Thoracic aorta (tissue), 2 donors: ENCODE measurements around the gene ZFP90. TPM values are rescaled to one million over a fixed set of nuclear protein-coding genes. Genes with fewer than 3 reads are reported as not detected.

Experiments used
- ATAC-seq: fragments of 150-250 bp; one replicate; pipeline ENCODE4 v1.8.0; 2017; ENCODE audit warnings: low read depth; ENCODE audit not compliant: insufficient number of reproducible peaks, low FRiP score
- DNase-seq: peaks from one replicate; pipeline ENCODE4 v3.0.0-alpha.2; 2020; ENCODE audit warnings: low spot score
- H3K27ac ChIP-seq, 2 donors: fragments of 200-600 bp; sonication (generic); 1 replicate in 1 of 2; 2 replicates in 1 of 2; pipeline ENCODE4 v1.5.1; 2016; ENCODE audit warnings: mild to moderate bottlenecking in 2 of 2, moderate library complexity in 2 of 2
- H3K27me3 ChIP-seq: fragments of 200-600 bp; sonication (generic); replicated peaks from 2 replicates; pipeline ENCODE4 v1.6.0; 2016; ENCODE audit warnings: mild to moderate bottlenecking; ENCODE audit not compliant: insufficient read depth
- H3K36me3 ChIP-seq: fragments of 200-600 bp; sonication (generic); one replicate; pipeline ENCODE4 v1.5.1; 2016
- H3K4me1 ChIP-seq, 2 donors: fragments of 200-600 bp; sonication (generic); 1 replicate in 1 of 2; 2 replicates in 1 of 2; pipeline versions ENCODE4 v1.5.1 to v1.6.0; 2016; ENCODE audit warnings: low read depth in 2 of 2, mild to moderate bottlenecking in 1 of 2; ENCODE audit not compliant: control insufficient read depth in 1 of 2
- H3K4me3 ChIP-seq: fragments of 200-600 bp; sonication (generic); 2 replicates; pipeline ENCODE4 v1.5.1; 2016; ENCODE audit warnings: mild to moderate bottlenecking
- H3K9me3 ChIP-seq: fragments of 200-600 bp; sonication (generic); 2 replicates; pipeline ENCODE4 v1.5.1; 2016
- CTCF ChIP-seq: fragments of 200-600 bp; sonication (generic); IDR thresholded peaks from one replicate; pipeline ENCODE4 v1.5.1; 2019; ENCODE audit warnings: antibody characterized with exemption
- total RNA-seq, 2 donors: library from RNA; depleted of rRNA; stranded (reverse); fragments of >200 nt; gene quantifications; one replicate each; pipeline versions ENCODE4 v1.1.0 to v1.2.3, GENCODE V29; 2016

Gene ZFP90
- total RNA-seq, 2 donors from 2014 or later: 26.6 to 29.5 TPM

- H3K9me3 ChIP-seq: no peaks in the 10 kb centered on the region
- H3K27ac ChIP-seq: no peak overlapping the region
- H3K36me3 ChIP-seq: no peaks in the 10 kb centered on the region
- H3K4me1 ChIP-seq: peaks cover 4 to 14% of the 10 kb centered on the region in 2 donors
- TF ChIP-seq CTCF: no peak
- no peaks in the 10 kb centered on the region for H3K27me3 ChIP-seq
- DNase-seq (no peak), ATAC-seq (no peak)
- no peak overlapping the region for H3K4me3 ChIP-seq
Observed at GRCh38 chr16:68526782-68527145, 12.3 kb upstream of the ZFP90 start.

- no peak for DNase-seq
- no peak overlapping the region for H3K27ac ChIP-seq
- H3K27me3 ChIP-seq: no peaks in the 10 kb centered on the region
- no peak for TF ChIP-seq CTCF
- H3K9me3 ChIP-seq: no peaks in the 10 kb centered on the region
- H3K4me1 ChIP-seq: peaks cover 4 to 14% of the 10 kb centered on the region in 2 donors
- H3K4me3 ChIP-seq: no peak overlapping the region
- ATAC-seq: no peak
- H3K36me3 ChIP-seq: no peaks in the 10 kb centered on the region
Observed at GRCh38 chr16:68528233-68528632, 10.9 kb upstream of the ZFP90 start.

GRCh38 chr16:68528686-68529379, 10.3 kb upstream of the ZFP90 start:
- H3K4me3 ChIP-seq: peak overlapping the region; percentile 31
- DNase-seq: peak; percentile 51
- H3K27ac ChIP-seq: no peak overlapping the region
- peak; percentile 94 for TF ChIP-seq CTCF
- H3K9me3 ChIP-seq: no peaks in the 10 kb centered on the region
- H3K36me3 ChIP-seq: no peaks in the 10 kb centered on the region
- ATAC-seq: peak; percentile 84
- peaks cover 4 to 14% of the 10 kb centered on the region in 2 donors for H3K4me1 ChIP-seq
- no peaks in the 10 kb centered on the region for H3K27me3 ChIP-seq

- Histone ChIP-seq H3K4me3 (peak overlapping the region; percentile 98), H3K36me3 (no peaks in the 10 kb centered on the region), H3K27me3 (no peaks in the 10 kb centered on the region), H3K9me3 (no peaks in the 10 kb centered on the region), H3K4me1 (peaks cover 4 to 14% of the 10 kb centered on the region in 2 donors), H3K27ac (no peak overlapping the region)
- no peak for TF ChIP-seq CTCF
- ATAC-seq (no peak), DNase-seq (no peak)
Observed at GRCh38 chr16:68529608-68529930, 9.5 kb upstream of the ZFP90 start.

GRCh38 chr16:68529931-68530701, 9.0 kb upstream of the ZFP90 start:
- Histone ChIP-seq H3K27ac (no peak overlapping the region), H3K36me3 (no peaks in the 10 kb centered on the region), H3K4me3 (peak overlapping the region; percentile 98), H3K27me3 (no peaks in the 10 kb centered on the region), H3K4me1 (peaks cover 4 to 14% of the 10 kb centered on the region in 2 donors), H3K9me3 (no peaks in the 10 kb centered on the region)
- DNase-seq (peak; percentile 68), ATAC-seq (peak; percentile 67)
- no peak for TF ChIP-seq CTCF
